ENCODE results near the gene RBP5. TPM values are rescaled to one million over a fixed set of nuclear protein-coding genes. Genes with fewer than 3 reads are reported as not detected.
A peak's percentile ranks its signal among the peaks of the same experiment; 100 is the strongest.

The RBP5 gene
- total RNA-seq, 1 donor from 2014 or later = 0.65 TPM

- Mint-ChIP-seq H3K4me1 (peaks cover 4% of the 10 kb centered on the region), H3K27me3 (ENCODE audit: low read depth) (no peaks in the 10 kb centered on the region), H3K27ac (ENCODE audit: unreplicated experiment) (no peak overlapping the region), H3K4me3 (no peak overlapping the region), H3K36me3 (ENCODE audit: low read depth) (no peaks in the 10 kb centered on the region), H3K9me3 (no peaks in the 10 kb centered on the region)
- TF ChIP-seq, protein P1, sequence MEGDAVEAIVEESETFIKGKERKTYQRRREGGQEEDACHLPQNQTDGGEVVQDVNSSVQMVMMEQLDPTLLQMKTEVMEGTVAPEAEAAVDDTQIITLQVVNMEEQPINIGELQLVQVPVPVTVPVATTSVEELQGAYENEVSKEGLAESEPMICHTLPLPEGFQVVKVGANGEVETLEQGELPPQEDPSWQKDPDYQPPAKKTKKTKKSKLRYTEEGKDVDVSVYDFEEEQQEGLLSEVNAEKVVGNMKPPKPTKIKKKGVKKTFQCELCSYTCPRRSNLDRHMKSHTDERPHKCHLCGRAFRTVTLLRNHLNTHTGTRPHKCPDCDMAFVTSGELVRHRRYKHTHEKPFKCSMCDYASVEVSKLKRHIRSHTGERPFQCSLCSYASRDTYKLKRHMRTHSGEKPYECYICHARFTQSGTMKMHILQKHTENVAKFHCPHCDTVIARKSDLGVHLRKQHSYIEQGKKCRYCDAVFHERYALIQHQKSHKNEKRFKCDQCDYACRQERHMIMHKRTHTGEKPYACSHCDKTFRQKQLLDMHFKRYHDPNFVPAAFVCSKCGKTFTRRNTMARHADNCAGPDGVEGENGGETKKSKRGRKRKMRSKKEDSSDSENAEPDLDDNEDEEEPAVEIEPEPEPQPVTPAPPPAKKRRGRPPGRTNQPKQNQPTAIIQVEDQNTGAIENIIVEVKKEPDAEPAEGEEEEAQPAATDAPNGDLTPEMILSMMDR (conservative IDR thresholded peaks at IDR 0.05) = no peak
- DNase-seq (ENCODE audit: low read depth, low spot score) = no peak
Measured at GRCh38 chr12:7116916-7117315, 11.8 kb downstream of the RBP5 start.

DNA sequence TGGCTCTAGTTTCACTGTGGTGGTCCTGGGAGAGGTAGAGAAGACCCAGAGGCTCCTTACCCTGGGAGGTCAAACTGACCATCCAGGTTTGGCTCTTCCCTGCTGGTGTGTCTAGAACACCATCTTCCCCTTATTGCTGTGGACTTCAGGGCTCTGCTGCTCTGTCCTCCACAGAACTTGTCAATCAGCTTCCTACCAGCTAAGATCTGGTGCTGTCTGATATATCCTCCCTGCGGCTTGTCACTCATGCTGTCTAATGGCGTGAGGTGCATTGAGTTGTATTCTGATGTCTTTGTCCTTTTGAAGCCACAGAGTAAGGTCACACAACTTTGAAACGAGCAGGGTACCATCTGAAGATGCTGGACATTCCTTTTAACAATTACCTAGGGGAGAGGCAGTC lies 12.5 kb downstream of the RBP5 start:
- Mint-ChIP-seq H3K27ac (ENCODE audit: unreplicated experiment) (no peak overlapping the region), H3K4me1 (peaks cover 4% of the 10 kb centered on the region), H3K4me3 (no peak overlapping the region), H3K36me3 (ENCODE audit: low read depth) (no peaks in the 10 kb centered on the region), H3K9me3 (no peaks in the 10 kb centered on the region), H3K27me3 (ENCODE audit: low read depth) (no peaks in the 10 kb centered on the region)
- DNase-seq (ENCODE audit: low read depth, low spot score) = no peak
- TF ChIP-seq, protein P1 (conservative IDR thresholded peaks at IDR 0.05) = no peak

GRCh38 chr12:7114851-7115250 lies 13.8 kb downstream of the RBP5 start:
- no peak overlapping the region for H3K4me3 Mint-ChIP-seq
- H3K27me3 Mint-ChIP-seq (ENCODE audit: low read depth) = no peaks in the 10 kb centered on the region
- no peak for DNase-seq (ENCODE audit: low read depth, low spot score)
- TF ChIP-seq, protein P1 (conservative IDR thresholded peaks at IDR 0.05) = no peak
- H3K4me1 Mint-ChIP-seq = peaks cover 4% of the 10 kb centered on the region
- no peaks in the 10 kb centered on the region for H3K9me3 Mint-ChIP-seq
- H3K36me3 Mint-ChIP-seq (ENCODE audit: low read depth) = no peaks in the 10 kb centered on the region
- no peak overlapping the region for H3K27ac Mint-ChIP-seq (ENCODE audit: unreplicated experiment)

GRCh38 chr12:7114008-7114407 lies 14.7 kb downstream of the RBP5 start:
- TF ChIP-seq, protein P1 (conservative IDR thresholded peaks at IDR 0.05) = no peak
- Mint-ChIP-seq H3K36me3 (ENCODE audit: low read depth) (no peaks in the 10 kb centered on the region), H3K27me3 (ENCODE audit: low read depth) (no peaks in the 10 kb centered on the region), H3K4me3 (no peak overlapping the region), H3K4me1 (peaks cover 9% of the 10 kb centered on the region), H3K27ac (ENCODE audit: unreplicated experiment) (no peak overlapping the region), H3K9me3 (no peaks in the 10 kb centered on the region)
- no peak for DNase-seq (ENCODE audit: low read depth, low spot score)

GRCh38 chr12:7113389-7113871 lies 15.3 kb downstream of the RBP5 start:
- TF ChIP-seq, protein P1 (conservative IDR thresholded peaks at IDR 0.05) = peak; percentile 96
- Mint-ChIP-seq H3K36me3 (ENCODE audit: low read depth) (no peaks in the 10 kb centered on the region), H3K9me3 (no peaks in the 10 kb centered on the region), H3K4me1 (peaks cover 11% of the 10 kb centered on the region), H3K27ac (ENCODE audit: unreplicated experiment) (peak overlapping the region; percentile 55), H3K4me3 (no peak overlapping the region), H3K27me3 (ENCODE audit: low read depth) (no peaks in the 10 kb centered on the region)
- peak; percentile 28 for DNase-seq (ENCODE audit: low read depth, low spot score)

DNA sequence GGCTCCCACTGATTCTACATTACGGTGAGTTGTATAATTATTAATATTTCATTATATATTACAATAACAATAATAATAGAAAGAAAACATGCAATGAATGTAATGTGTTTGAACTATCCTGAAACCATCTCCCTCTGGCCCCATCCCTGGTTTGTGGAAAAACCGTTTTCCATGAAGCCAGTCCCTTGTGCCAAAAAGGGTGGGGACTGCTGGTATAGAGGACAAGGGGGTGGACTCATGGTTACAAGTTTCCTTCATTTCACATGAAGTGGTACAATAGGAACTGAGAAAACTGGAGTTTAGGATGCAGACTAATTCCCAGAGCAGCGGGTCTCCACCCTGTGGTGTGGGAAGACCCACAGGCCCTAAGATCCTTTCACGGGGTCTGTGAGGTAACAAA lies 16.6 kb downstream of the RBP5 start:
- Mint-ChIP-seq H3K4me1 (peaks cover 18% of the 10 kb centered on the region), H3K36me3 (ENCODE audit: low read depth) (peaks cover 3% of the 10 kb centered on the region), H3K4me3 (no peak overlapping the region), H3K27ac (ENCODE audit: unreplicated experiment) (no peak overlapping the region), H3K27me3 (ENCODE audit: low read depth) (no peaks in the 10 kb centered on the region), H3K9me3 (no peaks in the 10 kb centered on the region)
- no peak for DNase-seq (ENCODE audit: low read depth, low spot score)
- TF ChIP-seq, protein P1 (conservative IDR thresholded peaks at IDR 0.05) = no peak
